HCT116 (cell line): Measurements from ENCODE around the gene PCDH9. TPM values are rescaled to one million over a fixed set of nuclear protein-coding genes. Genes with fewer than 3 reads are reported as not detected.

Experiments
- ATAC-seq: fragments of 200-7000 bp; cut with Tn5 transposase; 2 replicates; pipeline ENCODE4 v1.9.1; 2020; ENCODE audit warnings: mild to moderate bottlenecking, moderate library complexity
- BruUV-seq: library from RNA; stranded (reverse); fragments of 400-500 nt; replicated peaks from 2 replicates; lab custom pipeline; 2021; lab: Mats Ljungman, UMichigan
- CTCF ChIA-PET: fragments of 300-600 bp; sonication (Branson Sonifier 250); formaldehyde crosslinking; loops from one replicate; lab custom pipeline; 2021; ENCODE audit warnings: antibody characterized with exemption; lab: Charles Lee
- POLR2A ChIA-PET: fragments of 300-600, 350-600 bp; sonication (Branson Sonifier 250); formaldehyde crosslinking; loops from one replicate; lab custom pipeline; 2021; ENCODE audit warnings: antibody characterized with exemption; lab: Charles Lee
- RAD21 ChIA-PET, 2 experiments: fragments of 300-600 bp; sonication (Branson Sonifier 250); formaldehyde crosslinking; loops; one replicate each; lab custom pipeline; 2023; ENCODE audit warnings: low total read pairs in 2 of 2; ENCODE audit not compliant: uncharacterized antibody in 2 of 2, unreplicated experiment in 2 of 2, low non-redundant PET in 1 of 2; lab: Charles Lee
- DNase-seq: peaks from one replicate; pipeline ENCODE4 v3.0.0-alpha.2; 2010; ENCODE audit warnings: low read depth, low spot score
- H2AFZ ChIP-seq: fragments of 200-600 bp; shearing (Covaris generic), sonication (generic); 2 replicates; pipeline ENCODE4 v1.6.1; 2017; ENCODE audit warnings: low read depth, mixed run types, mixed read lengths, antibody characterized with exemption, low read length; ENCODE audit not compliant: poor library complexity, severe bottlenecking
- H3K27ac ChIP-seq: 2 replicates; pipeline ENCODE4 v1.5.1; 2012; ENCODE audit warnings: low read depth, low read length
- H3K27me3 ChIP-seq: fragments of 200-600 bp; sonication (generic); 2 replicates; pipeline ENCODE4 v1.6.1; 2016; ENCODE audit warnings: mixed run types, low read length, mixed read lengths; ENCODE audit not compliant: insufficient read depth
- H3K36me3 ChIP-seq, 2 experiments: fragments of 200-500 bp in 1 of 2; fragments of 200-600 bp in 1 of 2; sonication (Bioruptor generic) in 1 of 2; sonication (generic) in 1 of 2; 2 replicates each; pipeline versions ENCODE4 v1.5.1 to v1.6.1; 2014 to 2016; ENCODE audit warnings: low read length in 2 of 2, inconsistent platforms in 1 of 2, mixed read lengths in 1 of 2, mixed run types in 1 of 2; ENCODE audit not compliant: insufficient read depth in 2 of 2, control insufficient read depth in 1 of 2
- H3K4me1 ChIP-seq, 2 experiments: fragments of 200-600 bp in 1 of 2; sonication (generic) in 1 of 2; 2 replicates each; pipeline versions ENCODE4 v1.5.1 to v1.6.1; 2012 to 2017; ENCODE audit warnings: low read length in 2 of 2, inconsistent platforms in 1 of 2, mild to moderate bottlenecking in 1 of 2, mixed read lengths in 1 of 2, mixed run types in 1 of 2, moderate library complexity in 1 of 2; ENCODE audit not compliant: insufficient read depth in 2 of 2, control insufficient read depth in 1 of 2
- H3K4me2 ChIP-seq: fragments of 200-600 bp; sonication (generic); 2 replicates; pipeline ENCODE4 v1.6.1; 2017; ENCODE audit warnings: mixed run types, low read length, mixed read lengths
- H3K4me3 ChIP-seq, 2 experiments: fragments of 200-600 bp in 1 of 2; sonication (generic) in 1 of 2; replicated peaks in 1 of 2; 2 replicates each; pipeline ENCODE4 v1.5.1; 2011 to 2016; ENCODE audit warnings: low read length in 2 of 2, control low read depth in 1 of 2, low read depth in 1 of 2, mild to moderate bottlenecking in 1 of 2, mixed read lengths in 1 of 2, mixed run types in 1 of 2
- H3K79me2 ChIP-seq: fragments of 200-600 bp; sonication (generic); 2 replicates; pipeline ENCODE4 v1.6.1; 2017; ENCODE audit warnings: mild to moderate bottlenecking, mixed run types, low read length, moderate library complexity, mixed read lengths; ENCODE audit not compliant: insufficient read depth
- H3K9ac ChIP-seq: fragments of 200-600 bp; sonication (generic); 2 replicates; pipeline ENCODE4 v1.6.1; 2016; ENCODE audit warnings: low read length, mixed read lengths
- H3K9me2 ChIP-seq: fragments of 200-600 bp; sonication (generic), shearing (Covaris generic); 2 replicates; pipeline ENCODE4 v1.6.1; 2017; ENCODE audit warnings: mixed run types, mild to moderate bottlenecking, moderate library complexity; ENCODE audit not compliant: insufficient read depth
- H3K9me3 ChIP-seq, 2 experiments: fragments of 200-500 bp in 1 of 2; fragments of 200-600 bp in 1 of 2; sonication (Bioruptor generic) in 1 of 2; sonication (generic) in 1 of 2; 2 replicates each; pipeline ENCODE4 v1.6.1; 2014 to 2017; ENCODE audit warnings: low read length in 2 of 2, mixed read lengths in 2 of 2, inconsistent platforms in 1 of 2, low read depth in 1 of 2, mild to moderate bottlenecking in 1 of 2, mixed run types in 1 of 2, moderate library complexity in 1 of 2; ENCODE audit not compliant: control insufficient read depth in 1 of 2, insufficient read depth in 1 of 2
- H4K20me1 ChIP-seq: fragments of 200-600 bp; sonication (generic), shearing (Covaris generic); 2 replicates; pipeline ENCODE4 v1.6.1; 2017; ENCODE audit warnings: mixed run types, mild to moderate bottlenecking, moderate library complexity; ENCODE audit not compliant: insufficient read depth
- ATF3 ChIP-seq: IDR thresholded peaks from 2 replicates; pipeline ENCODE4 v1.6.1; 2012
- CBX3 ChIP-seq: IDR thresholded peaks from 2 replicates; pipeline ENCODE4 v1.6.1; 2012; ENCODE audit warnings: low read depth
- CEBPB ChIP-seq: IDR thresholded peaks from 2 replicates; pipeline ENCODE4 v1.6.1; 2012; ENCODE audit warnings: low read depth
- ELF1 ChIP-seq: IDR thresholded peaks from 2 replicates; pipeline ENCODE4 v1.6.1; 2012; ENCODE audit warnings: low read depth, borderline replicate concordance
- EZH2phosphoT487 ChIP-seq: fragments of 200-600 bp; IDR thresholded peaks from 2 replicates; pipeline ENCODE4 v1.6.1; 2018; ENCODE audit warnings: antibody characterized with exemption, borderline replicate concordance
- FOSL1 ChIP-seq: IDR thresholded peaks from 2 replicates; pipeline ENCODE4 v1.6.1; 2012; ENCODE audit warnings: low read depth
- POLR2A ChIP-seq: IDR thresholded peaks from 2 replicates; pipeline ENCODE4 v1.7.0; 2011; ENCODE audit warnings: borderline replicate concordance; ENCODE audit not compliant: insufficient read depth, insufficient read length; ENCODE audit errors: extremely low read depth
- POLR2AphosphoS5 ChIP-seq: IDR thresholded peaks from 2 replicates; pipeline ENCODE4 v1.6.1; 2011; ENCODE audit warnings: mild to moderate bottlenecking, low read depth, low read length, moderate library complexity
- SP1 ChIP-seq: IDR thresholded peaks from 2 replicates; pipeline ENCODE4 v1.6.1; 2012; ENCODE audit warnings: low read depth
- SRF ChIP-seq: IDR thresholded peaks from 2 replicates; pipeline ENCODE4 v1.6.1; 2012; ENCODE audit warnings: low read depth
- TCF7L2 ChIP-seq: IDR thresholded peaks from 2 replicates; pipeline ENCODE4 v1.7.0; 2011; ENCODE audit warnings: borderline replicate concordance, inconsistent platforms; ENCODE audit not compliant: insufficient read depth, insufficient read length; ENCODE audit errors: extremely low read depth
- YY1 ChIP-seq: IDR thresholded peaks from 2 replicates; pipeline ENCODE4 v1.6.1; 2011; ENCODE audit warnings: low read length, low read depth, moderate library complexity, mild to moderate bottlenecking; ENCODE audit not compliant: insufficient replicate concordance; ENCODE audit errors: extremely low read depth
- ZFX ChIP-seq: fragments of 450-650 bp; IDR thresholded peaks from 2 replicates; pipeline ENCODE4 v1.6.1; 2017
- ZNF274 ChIP-seq: fragments of 200-500 bp; sonication (Bioruptor generic); IDR thresholded peaks from 2 replicates; pipeline ENCODE4 v1.6.1; 2014; ENCODE audit warnings: mild to moderate bottlenecking, low read depth, low read length, inconsistent platforms
- intact Hi-C: fragments of 100-400 bp; cut with micrococcal nuclease; formaldehyde crosslinking; loops from 2 replicates; pipeline ENCODE4 v1.10.0; 2022
- total RNA-seq: library from RNA; stranded (reverse); gene quantifications from one replicate; pipeline ENCODE4 v1.2.1, GENCODE V29; 2021; ENCODE audit not compliant: unreplicated experiment
- TF ChIP-seq, protein P1 (sequence below): IDR thresholded peaks from 2 replicates; pipeline ENCODE4 v1.6.1; 2011; ENCODE audit warnings: mild to moderate bottlenecking, low read length, moderate library complexity; ENCODE audit not compliant: insufficient replicate concordance; ENCODE audit errors: extremely low read depth
- TF ChIP-seq, protein P2 (sequence below), 3 experiments: fragments of 200-600 bp in 1 of 3; sonication (generic) in 1 of 3; IDR thresholded peaks in 2 of 3; conservative IDR thresholded peaks in 1 of 3; 2 replicates each; pipeline ENCODE4 v1.5.1; 2012 to 2017; ENCODE audit warnings: low read depth in 2 of 3, low read length in 2 of 3, antibody characterized with exemption in 1 of 3, borderline replicate concordance in 1 of 3, control low read depth in 1 of 3, mild to moderate bottlenecking in 1 of 3, mixed read lengths in 1 of 3, mixed run types in 1 of 3, moderate library complexity in 1 of 3; ENCODE audit not compliant: insufficient read depth in 1 of 3

Gene PCDH9
- total RNA-seq, 1 experiment from 2014 or later: 0.02 TPM

- CTCF ChIA-PET: no interaction called here
- no peaks in the 10 kb centered on the region for H3K36me3 ChIP-seq
- H3K4me1 ChIP-seq: no peaks in the 10 kb centered on the region
- H4K20me1 ChIP-seq: no peaks in the 10 kb centered on the region
- BruUV-seq: no TSS peak
- H3K79me2 ChIP-seq: no peaks in the 10 kb centered on the region
- ATAC-seq: no peak
- no peaks in the 10 kb centered on the region for H3K9me3 ChIP-seq
- no peaks in the 10 kb centered on the region for H3K27me3 ChIP-seq
- intact Hi-C loops: no loop called here
- H3K27ac ChIP-seq: no peak overlapping the region
- RAD21 ChIA-PET: no interaction called here
- POLR2A ChIA-PET: no interaction called here
- H3K4me2 ChIP-seq: no peak overlapping the region
- DNase-seq: no peak
- TF ChIP-seq YY1: no peak
- TF ChIP-seq ATF3: no peak
- TF ChIP-seq, protein P1, sequence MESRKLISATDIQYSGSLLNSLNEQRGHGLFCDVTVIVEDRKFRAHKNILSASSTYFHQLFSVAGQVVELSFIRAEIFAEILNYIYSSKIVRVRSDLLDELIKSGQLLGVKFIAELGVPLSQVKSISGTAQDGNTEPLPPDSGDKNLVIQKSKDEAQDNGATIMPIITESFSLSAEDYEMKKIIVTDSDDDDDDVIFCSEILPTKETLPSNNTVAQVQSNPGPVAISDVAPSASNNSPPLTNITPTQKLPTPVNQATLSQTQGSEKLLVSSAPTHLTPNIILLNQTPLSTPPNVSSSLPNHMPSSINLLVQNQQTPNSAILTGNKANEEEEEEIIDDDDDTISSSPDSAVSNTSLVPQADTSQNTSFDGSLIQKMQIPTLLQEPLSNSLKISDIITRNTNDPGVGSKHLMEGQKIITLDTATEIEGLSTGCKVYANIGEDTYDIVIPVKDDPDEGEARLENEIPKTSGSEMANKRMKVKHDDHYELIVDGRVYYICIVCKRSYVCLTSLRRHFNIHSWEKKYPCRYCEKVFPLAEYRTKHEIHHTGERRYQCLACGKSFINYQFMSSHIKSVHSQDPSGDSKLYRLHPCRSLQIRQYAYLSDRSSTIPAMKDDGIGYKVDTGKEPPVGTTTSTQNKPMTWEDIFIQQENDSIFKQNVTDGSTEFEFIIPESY: no peak
- TF ChIP-seq EZH2phosphoT487: no peak
- no peak for TF ChIP-seq POLR2A
- no peak for TF ChIP-seq TCF7L2
- no peak for TF ChIP-seq ELF1
- TF ChIP-seq CBX3: no peak
- TF ChIP-seq SP1: no peak
- TF ChIP-seq ZNF274: no peak
- TF ChIP-seq FOSL1: no peak
- TF ChIP-seq SRF: no peak
- TF ChIP-seq, protein P2, sequence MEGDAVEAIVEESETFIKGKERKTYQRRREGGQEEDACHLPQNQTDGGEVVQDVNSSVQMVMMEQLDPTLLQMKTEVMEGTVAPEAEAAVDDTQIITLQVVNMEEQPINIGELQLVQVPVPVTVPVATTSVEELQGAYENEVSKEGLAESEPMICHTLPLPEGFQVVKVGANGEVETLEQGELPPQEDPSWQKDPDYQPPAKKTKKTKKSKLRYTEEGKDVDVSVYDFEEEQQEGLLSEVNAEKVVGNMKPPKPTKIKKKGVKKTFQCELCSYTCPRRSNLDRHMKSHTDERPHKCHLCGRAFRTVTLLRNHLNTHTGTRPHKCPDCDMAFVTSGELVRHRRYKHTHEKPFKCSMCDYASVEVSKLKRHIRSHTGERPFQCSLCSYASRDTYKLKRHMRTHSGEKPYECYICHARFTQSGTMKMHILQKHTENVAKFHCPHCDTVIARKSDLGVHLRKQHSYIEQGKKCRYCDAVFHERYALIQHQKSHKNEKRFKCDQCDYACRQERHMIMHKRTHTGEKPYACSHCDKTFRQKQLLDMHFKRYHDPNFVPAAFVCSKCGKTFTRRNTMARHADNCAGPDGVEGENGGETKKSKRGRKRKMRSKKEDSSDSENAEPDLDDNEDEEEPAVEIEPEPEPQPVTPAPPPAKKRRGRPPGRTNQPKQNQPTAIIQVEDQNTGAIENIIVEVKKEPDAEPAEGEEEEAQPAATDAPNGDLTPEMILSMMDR (IDR thresholded peaks at IDR 0.05 in 2 of 3, conservative IDR thresholded peaks at IDR 0.05 in 1 of 3; ENCODE audit: borderline replicate concordance in 1 of 3, insufficient read depth in 1 of 3, low read depth in 2 of 3, low read length in 2 of 3): no peak
- no peak for TF ChIP-seq ZFX
- no peak for TF ChIP-seq CEBPB
- TF ChIP-seq POLR2AphosphoS5: no peak
- TF ChIP-seq, all 23 proteins: peak for 0
- H3K9ac ChIP-seq: no peak overlapping the region
- H3K4me3 ChIP-seq: no peak overlapping the region
- no peak overlapping the region for H2AFZ ChIP-seq
- no peaks in the 10 kb centered on the region for H3K9me2 ChIP-seq
Measured at GRCh38 chr13:66879988-66880387, 350.1 kb downstream of the PCDH9 start.
